ENCODE data around the gene MGP. TPM values are rescaled to one million over a fixed set of nuclear protein-coding genes. Genes with fewer than 3 reads are reported as not detected.
A peak's percentile ranks its signal among the peaks of the same experiment; 100 is the strongest.

The MGP gene
- total RNA-seq, 4 donors from 2014 or later = 604 to 929 (median 711) TPM

DNA sequence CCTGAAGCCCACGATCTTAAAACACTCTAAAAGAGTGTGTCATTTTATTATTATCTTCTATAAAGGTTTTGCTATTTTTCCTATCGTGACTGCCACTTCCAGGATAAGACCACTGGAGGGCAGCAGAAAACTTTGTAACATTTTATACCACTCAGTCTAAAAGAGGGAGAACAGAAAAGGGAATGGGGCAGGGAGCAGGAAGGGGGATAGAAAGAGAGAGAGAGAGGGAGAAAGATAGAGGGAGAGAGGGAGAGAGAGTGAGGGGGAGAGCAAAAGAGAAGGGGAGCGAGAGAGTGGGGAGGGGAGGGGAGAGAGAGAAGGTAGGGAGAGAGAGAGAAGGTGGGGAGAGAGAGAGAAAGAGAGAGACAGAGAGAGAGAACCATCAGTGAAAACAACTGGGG, 40.3 kb downstream of the MGP start:
- peaks cover 42 to 72% (median 55%) of the 10 kb centered on the region in 4 donors for H3K4me1 ChIP-seq
- no peaks in the 10 kb centered on the region for H3K27me3 ChIP-seq
- 7% methylated on average over 3 of the region's 3 CpGs for WGBS
- intact Hi-C loops (cut with DNase I) = loop anchor here (1.0 to 10.0 kb wide), 4 partner anchors 42 to 377 kb away; partner anchors contain the start of genes MGP and RERG
- H3K9me3 ChIP-seq = no peaks in the 10 kb centered on the region
- H3K4me3 ChIP-seq = no peak overlapping the region
- no peak for TF ChIP-seq POLR2AphosphoS5 (IDR thresholded peaks at IDR 0.05)
- TF ChIP-seq CTCF (IDR thresholded peaks at IDR 0.05) = peak; percentile 76 to 86 (median 83)
- peak overlapping the region; percentile 8 to 60 (median 42) for H3K27ac ChIP-seq (replicated peaks in 1 of 4)
- no peaks in the 10 kb centered on the region for H3K36me3 ChIP-seq
- no peak for DNase-seq (ENCODE audit: extremely low spot score)

DNA sequence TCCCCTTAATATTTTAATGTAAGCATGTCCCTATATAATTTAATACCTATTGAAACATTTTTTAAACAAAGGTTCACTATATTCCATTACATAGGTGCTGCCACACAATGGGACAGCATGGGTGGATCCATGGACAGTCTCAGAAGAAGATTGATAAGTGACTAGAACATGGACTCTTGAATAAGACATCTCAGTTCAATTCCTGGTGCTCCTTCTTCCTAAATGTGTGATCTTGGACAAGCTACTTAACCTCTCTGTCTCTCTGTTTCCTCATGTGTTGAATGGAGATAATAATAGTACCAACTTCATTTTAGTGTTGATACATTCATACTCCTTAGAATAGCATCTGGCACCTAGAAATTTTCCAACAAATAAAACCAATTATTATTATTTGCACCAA, 41.3 kb downstream of the MGP start:
- Histone ChIP-seq H3K9me3 (no peaks in the 10 kb centered on the region), H3K4me1 (peaks cover 42 to 73% (median 53%) of the 10 kb centered on the region in 4 donors), H3K27me3 (no peaks in the 10 kb centered on the region), H3K4me3 (no peak overlapping the region), H3K36me3 (no peaks in the 10 kb centered on the region), H3K27ac (replicated peaks in 1 of 4) (no peak overlapping the region)
- TF ChIP-seq POLR2A (IDR thresholded peaks at IDR 0.05; ENCODE audit: low read depth) (no peak), EP300 (IDR thresholded peaks at IDR 0.05) (no peak), CTCF (IDR thresholded peaks at IDR 0.05) (no peak), POLR2AphosphoS5 (IDR thresholded peaks at IDR 0.05) (no peak)
- DNase-seq (ENCODE audit: extremely low spot score) = no peak
- intact Hi-C loops (cut with DNase I) = loop anchor here (5.0 to 10.0 kb wide), 3 partner anchors 88 to 310 kb away; no protein-coding TSS in a partner anchor

- peak within 1 kb of the TSS; percentile 53 to 61 (median 57) for H3K27ac ChIP-seq (replicated peaks in 1 of 4)
- no peaks in the 10 kb centered on the region for H3K9me3 ChIP-seq
- 81% methylated on average over 7 of the region's 10 CpGs for WGBS
Measured at GRCh38 chr12:14843425-14843887, 42.2 kb downstream of the MGP start, which contains the start of gene ART4. TSS of gene ART4 (minus strand) at chr12:14843526. CDS start at chr12:14843113, 413 bp downstream.

DNA sequence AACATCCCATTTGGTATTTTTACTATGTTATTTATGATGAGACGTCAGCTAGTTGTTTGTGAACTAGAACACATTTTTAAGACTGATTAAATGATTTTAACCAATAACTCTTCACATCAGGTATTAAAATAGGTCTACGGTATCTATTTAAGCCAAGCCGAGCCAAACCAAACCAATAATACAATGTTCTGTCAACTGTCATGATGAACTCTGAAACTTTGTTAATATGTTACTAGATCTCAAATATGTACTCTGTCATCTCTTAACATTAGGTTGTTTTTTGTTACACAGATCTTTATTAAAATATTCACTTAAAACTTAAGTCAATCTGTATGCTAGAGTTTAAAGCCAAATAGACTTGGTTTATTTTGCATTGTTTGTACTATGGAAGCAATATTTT, 43.3 kb downstream of the MGP start:
- no peak overlapping the region for H3K4me3 ChIP-seq
- 70% methylated on average over 3 of the region's 3 CpGs for WGBS
- no peaks in the 10 kb centered on the region for H3K9me3 ChIP-seq
- H3K27me3 ChIP-seq = no peaks in the 10 kb centered on the region
- DNase-seq (ENCODE audit: extremely low spot score) = no peak
- no peaks in the 10 kb centered on the region for H3K36me3 ChIP-seq
- TF ChIP-seq CTCF (IDR thresholded peaks at IDR 0.05) (no peak), POLR2AphosphoS5 (IDR thresholded peaks at IDR 0.05) (no peak), POLR2A (IDR thresholded peaks at IDR 0.05; ENCODE audit: low read depth) (no peak), EP300 (IDR thresholded peaks at IDR 0.05) (no peak)
- peaks cover 40 to 64% (median 44%) of the 10 kb centered on the region in 4 donors for H3K4me1 ChIP-seq
- intact Hi-C loops (cut with DNase I) = loop anchor here (5.0 to 10.0 kb wide), 3 partner anchors 90 to 312 kb away; no protein-coding TSS in a partner anchor
- H3K27ac ChIP-seq (replicated peaks in 1 of 4) = peak overlapping the region; percentile 53 to 61 (median 57)

More at GRCh38 chr12:14843425-14843887, 42.2 kb downstream of the MGP start, which contains the start of gene ART4:
- Histone ChIP-seq H3K36me3 (no peaks in the 10 kb centered on the region), H3K4me3 (no peak within 1 kb of the TSS), H3K27me3 (no peaks in the 10 kb centered on the region), H3K4me1 (peaks cover 42 to 68% (median 49%) of the 10 kb centered on the region in 4 donors)
- TF ChIP-seq POLR2A (IDR thresholded peaks at IDR 0.05; ENCODE audit: low read depth) (no peak), CTCF (IDR thresholded peaks at IDR 0.05) (no peak), POLR2AphosphoS5 (IDR thresholded peaks at IDR 0.05) (no peak), EP300 (IDR thresholded peaks at IDR 0.05) (no peak)
- no peak for DNase-seq (ENCODE audit: extremely low spot score)
- intact Hi-C loops (cut with DNase I) = loop anchor here (5.0 to 10.0 kb wide), 3 partner anchors 89 to 311 kb away; no protein-coding TSS in a partner anchor

All from esophagus muscularis mucosa (tissue), 4 donors.